ENCODE measurements around the gene HSPA12B. TPM values are rescaled to one million over a fixed set of nuclear protein-coding genes. Genes with fewer than 3 reads are reported as not detected.

HSPA12B gene
- total and polyA plus RNA-seq, 2 of the 8 experiments (the other 6 are each of a cell fraction or from before 2014, with no cell fraction given): 2.2 to 4.3 TPM

- TF ChIP-seq ATF2 (IDR thresholded peaks at IDR 0.05; ENCODE audit: low read length): peak; percentile 74; the same call in 1 of the 2 replicates
- TF ChIP-seq RBBP5 (IDR thresholded peaks at IDR 0.05; ENCODE audit: borderline replicate concordance, low read depth, low read length): 0 out of 2 replicates have a peak, but pooled peaks have one; percentile 55
- peak in 2 of 3 experiments; percentile 23 to 45; a peak in 2 of 4 replicates for TF ChIP-seq CTCF (IDR thresholded peaks at IDR 0.05; ENCODE audit: control extremely low read depth in 1 of 3, insufficient read depth in 1 of 3, low read depth in 1 of 3, low read length in 3 of 3)
- peak; percentile 67 for TF ChIP-seq TAF1 (IDR thresholded peaks at IDR 0.05; ENCODE audit: low read depth, low read length)
- TF ChIP-seq POLR2AphosphoS5 (IDR thresholded peaks at IDR 0.05; ENCODE audit: low read depth, low read length): peak; percentile 76
Measured at GRCh38 chr20:3795511-3796468, 63.3 kb downstream of the HSPA12B start, which contains the start of gene CDC25B (continued).

Data from H1 (cell line).